COLO829 (cell line): ENCODE measurements around the gene PTGS2.

Source experiments
- DNase-seq: peaks from one replicate; pipeline ENCODE4 v3.0.0; 2012; ENCODE audit warnings: low spot score

Gene PTGS2

DNA sequence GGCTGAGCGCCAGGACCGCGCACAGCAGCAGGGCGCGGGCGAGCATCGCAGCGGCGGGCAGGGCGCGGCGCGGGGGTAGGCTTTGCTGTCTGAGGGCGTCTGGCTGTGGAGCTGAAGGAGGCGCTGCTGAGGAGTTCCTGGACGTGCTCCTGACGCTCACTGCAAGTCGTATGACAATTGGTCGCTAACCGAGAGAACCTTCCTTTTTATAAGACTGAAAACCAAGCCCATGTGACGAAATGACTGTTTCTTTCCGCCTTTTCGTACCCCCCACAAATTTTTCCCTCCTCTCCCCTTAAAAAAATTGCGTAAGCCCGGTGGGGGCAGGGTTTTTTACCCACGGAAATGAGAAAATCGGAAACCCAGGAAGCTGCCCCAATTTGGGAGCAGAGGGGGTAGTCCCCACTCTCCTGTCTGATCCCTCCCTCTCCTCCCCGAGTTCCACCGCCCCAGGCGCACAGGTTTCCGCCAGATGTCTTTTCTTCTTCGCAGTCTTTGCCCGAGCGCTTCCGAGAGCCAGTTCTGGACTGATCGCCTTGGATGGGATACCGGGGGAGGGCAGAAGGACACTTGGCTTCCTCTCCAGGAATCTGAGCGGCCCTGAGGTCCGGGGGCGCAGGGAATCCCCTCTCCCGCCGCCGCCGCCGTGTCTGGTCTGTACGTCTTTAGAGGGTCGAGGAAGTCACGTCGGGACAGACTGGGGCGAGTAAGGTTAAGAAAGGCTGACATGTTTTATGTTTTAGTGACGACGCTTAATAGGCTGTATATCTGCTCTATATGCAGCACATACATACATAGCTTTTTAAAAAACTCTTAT lies at the start of gene PTGS2:
TSS of gene PTGS2 (minus strand) at position 179 of the 817 bp plus-strand sequence. CDS start at position 46, 133 bp downstream.
- DNase-seq, result peak; percentile 77

DNA sequence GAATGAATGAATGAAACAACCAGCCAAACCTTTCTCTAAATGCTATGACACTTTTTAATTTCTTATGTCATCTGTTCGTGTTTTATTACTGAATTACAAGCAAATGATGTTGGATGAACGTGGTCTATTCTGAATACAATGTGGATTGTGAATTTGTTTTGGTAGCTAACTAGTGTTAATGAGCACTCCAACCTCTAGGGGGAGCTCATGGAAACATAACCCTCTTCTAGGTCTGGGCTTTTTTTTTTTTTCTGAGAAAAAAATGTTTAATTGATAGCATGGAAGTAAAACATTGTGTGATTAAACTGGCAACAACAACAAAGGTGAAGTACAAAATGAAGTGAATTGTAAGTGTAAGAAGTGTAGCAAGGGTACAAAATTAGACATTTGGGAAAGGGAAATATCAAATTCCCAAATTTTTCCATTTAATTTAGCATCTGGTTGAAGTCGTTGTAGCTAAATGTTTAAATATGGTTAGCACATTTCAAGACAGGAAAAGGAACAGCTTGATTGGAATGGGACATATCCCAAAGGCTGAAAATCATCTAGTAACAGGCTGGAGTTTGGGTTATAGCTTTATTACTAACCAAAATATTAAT lies 42.6 kb upstream of the PTGS2 start:
- peak; percentile 85 for DNase-seq

DNA sequence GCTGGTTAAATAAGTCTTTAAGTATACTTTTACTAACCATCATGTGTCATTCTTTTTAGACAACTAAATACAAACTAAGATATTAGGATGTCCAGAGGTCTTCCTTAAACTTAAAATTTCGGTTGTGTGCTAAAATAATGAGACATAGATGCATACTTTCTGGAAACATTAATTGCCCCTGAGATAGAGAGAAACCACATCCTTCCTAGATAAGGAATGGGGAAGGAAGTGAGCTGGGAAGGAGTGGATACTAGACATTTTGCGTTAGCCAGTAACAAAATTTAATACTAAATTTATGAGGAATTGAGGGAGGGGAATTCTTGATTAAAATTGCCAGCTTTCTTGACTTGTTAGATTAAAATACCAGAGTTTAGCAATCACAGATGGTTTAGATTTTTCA lies 37.1 kb upstream of the PTGS2 start:
- DNase-seq, result no peak

DNA sequence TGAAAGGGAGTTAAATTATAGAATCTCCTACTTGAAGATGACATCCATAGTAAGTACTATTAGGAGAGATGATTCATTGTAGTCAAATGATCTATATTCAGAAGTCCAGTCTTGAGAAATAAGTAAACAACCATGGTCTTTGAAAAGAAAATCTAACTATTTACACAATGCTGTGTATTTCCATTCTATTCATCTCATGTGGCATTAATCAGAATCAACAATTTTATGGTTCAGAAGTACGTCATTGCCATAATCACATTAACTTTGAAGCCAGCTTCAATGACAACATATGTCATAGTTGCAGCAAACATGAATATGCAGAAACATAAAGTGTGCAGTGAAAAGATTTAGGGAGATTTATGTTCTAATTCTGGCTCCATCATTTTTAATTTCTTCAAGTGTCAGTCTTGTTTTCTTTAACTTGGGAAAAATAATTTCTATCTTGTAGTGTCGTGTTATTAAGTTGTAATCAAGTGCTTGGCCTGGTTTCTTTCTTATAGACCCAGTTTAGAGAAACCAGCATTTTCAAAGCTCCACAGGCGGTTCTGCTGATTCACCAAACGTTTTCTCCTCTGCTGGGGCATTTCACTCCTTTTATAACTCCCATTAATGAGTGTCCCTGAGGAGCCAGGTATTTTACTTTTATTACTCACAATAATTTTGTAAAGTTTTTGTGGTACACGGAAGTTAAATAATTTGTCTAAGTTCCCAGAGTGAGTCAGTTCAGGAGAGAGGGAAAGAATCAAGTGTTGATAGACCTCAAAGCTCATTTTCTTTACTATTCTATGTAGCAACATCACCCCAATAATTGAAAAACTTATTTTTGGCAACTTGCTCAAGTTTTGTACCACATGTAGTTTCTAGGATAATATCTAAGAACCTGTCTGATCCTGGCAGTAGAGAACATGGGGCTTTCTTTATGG lies 35.9 kb upstream of the PTGS2 start:
- no peak for DNase-seq

DNA sequence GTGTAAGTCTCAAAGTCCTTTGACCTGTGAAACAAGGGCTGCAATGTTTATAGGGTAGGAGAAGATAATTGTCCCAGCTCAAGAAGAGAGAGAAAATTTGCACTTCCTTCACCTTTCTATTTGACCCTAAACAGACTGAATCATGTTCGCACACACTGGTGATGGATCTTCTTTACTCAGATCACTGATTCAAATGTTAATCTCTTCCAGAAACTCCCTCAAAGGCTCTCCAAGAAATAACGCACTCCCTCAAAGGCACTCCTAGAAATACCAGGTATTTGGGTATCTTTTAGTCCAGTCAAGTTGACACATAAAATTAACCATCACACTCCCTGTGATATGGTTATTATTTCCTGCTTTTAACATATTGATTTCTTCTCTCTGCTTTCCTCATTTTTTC lies 30.5 kb upstream of the PTGS2 start:
- DNase-seq, result no peak

DNA sequence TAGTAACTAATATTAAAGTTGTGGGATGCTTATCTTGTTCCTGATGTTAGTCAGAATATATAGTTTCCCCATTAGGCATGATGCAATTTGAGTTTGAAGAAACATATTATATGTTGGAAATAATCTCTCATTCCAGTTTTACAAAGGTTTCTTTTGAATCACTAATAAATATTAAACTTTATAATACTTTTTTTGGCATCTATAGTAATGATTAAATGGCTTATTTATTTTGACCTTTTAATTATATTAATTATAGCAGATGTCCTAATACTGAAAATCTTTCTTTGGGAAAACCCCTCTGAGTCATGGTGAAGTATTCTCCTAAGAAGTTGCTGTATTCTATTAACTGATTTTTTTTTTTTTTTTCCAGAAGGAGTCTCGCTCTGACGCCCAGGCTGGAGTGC lies 28.5 kb upstream of the PTGS2 start:
- DNase-seq, result no peak

DNA sequence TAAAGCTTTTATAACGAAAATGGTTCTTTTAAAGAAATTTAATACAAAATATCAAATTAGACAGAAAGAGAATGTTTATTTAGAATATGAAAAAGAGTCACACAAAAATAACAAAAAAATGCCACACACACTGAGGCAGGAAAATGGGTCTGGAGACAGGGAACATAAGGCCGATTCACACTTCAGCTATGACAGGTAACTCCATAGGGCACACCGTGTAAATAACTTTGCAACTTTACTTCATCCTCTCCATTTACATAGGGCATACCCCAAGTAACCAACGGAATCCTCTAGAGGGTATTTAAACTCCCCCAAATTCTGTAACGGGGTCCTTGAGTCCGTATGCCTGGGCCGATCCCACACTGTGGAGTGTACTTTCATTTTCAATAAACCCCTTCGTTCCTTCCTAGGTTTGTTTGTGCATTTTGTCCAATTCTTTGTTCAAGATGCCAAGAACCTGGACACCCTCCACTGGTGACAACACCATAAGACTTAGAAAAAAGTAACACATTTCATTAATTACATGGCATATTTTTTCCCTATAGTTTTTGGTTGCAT lies 23.1 kb upstream of the PTGS2 start:
- no peak for DNase-seq

DNA sequence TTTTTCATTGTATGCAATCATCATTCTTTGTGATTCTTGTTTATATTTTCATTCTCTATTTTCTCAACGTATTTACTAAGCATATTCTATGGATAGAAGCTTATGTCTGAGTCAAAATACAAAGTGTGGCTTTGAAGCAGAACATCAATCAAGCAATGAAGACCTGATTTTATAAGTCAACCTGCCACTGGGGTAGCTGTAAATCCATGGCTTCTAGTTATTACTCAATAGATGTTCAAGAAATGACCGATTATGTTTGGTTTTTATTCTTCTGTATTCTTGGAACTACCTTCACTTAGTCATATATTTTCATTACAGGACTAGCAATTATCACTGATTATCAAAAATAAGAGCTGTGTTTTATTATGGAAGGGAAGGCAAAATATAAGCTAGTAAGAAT lies 20.5 kb upstream of the PTGS2 start:
- no peak for DNase-seq

DNA sequence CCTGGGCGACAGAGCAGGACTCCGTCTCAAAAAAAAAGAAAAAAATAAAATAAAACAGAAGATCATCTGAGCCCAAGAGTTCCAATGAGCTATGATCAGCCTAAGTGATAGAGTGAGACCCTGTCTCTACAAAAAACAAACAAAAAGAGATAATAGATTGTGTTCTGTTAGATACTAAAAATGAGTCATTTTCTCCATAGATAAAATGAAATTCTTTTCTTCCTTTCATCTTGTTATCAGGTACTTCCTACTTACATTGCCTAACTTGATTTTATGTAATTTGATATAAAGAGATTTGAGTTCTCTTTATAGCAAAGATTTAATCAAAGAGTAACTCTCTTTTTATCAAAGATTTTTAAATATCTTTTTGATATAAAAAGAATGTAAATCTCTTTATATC lies 19.3 kb upstream of the PTGS2 start:
- DNase-seq, result no peak

DNA sequence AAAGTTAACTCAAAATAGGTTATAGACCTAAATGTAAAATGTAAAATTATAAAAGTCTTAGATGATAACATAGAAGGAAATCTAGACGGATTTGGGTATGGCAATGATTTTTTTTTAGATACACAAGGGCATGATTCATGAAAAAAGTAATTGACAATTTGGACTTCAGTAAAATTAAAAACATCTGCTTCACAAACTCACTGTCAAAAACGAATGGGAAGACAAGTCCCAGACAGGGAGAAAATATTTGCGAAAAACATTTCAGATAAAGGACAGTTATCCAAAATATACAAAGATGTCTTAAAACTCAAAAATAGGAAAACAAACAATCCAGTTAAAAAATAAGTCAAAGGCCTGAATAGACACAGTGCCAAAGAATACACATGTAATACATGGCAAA lies 9.7 kb upstream of the PTGS2 start:
- DNase-seq, result no peak

DNA sequence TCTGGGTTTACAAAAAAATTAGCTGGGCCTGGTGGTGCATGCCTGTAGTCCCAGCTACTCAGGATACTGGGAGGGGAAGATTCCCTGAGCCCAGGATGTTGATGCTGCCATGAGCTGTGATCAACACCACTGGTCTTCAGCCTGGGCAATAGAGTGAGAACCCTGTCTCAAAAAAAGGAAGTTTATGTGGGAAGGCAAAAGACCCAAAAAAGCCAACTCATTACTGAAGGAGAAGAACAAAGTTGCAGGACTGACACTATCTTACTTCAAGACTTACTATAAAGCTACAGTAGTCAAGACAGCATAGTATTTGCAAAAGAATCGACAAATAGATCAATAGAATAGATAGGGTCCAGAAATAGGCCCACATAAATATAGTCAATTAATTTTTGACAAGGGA lies 9.2 kb upstream of the PTGS2 start:
- DNase-seq, result no peak

DNA sequence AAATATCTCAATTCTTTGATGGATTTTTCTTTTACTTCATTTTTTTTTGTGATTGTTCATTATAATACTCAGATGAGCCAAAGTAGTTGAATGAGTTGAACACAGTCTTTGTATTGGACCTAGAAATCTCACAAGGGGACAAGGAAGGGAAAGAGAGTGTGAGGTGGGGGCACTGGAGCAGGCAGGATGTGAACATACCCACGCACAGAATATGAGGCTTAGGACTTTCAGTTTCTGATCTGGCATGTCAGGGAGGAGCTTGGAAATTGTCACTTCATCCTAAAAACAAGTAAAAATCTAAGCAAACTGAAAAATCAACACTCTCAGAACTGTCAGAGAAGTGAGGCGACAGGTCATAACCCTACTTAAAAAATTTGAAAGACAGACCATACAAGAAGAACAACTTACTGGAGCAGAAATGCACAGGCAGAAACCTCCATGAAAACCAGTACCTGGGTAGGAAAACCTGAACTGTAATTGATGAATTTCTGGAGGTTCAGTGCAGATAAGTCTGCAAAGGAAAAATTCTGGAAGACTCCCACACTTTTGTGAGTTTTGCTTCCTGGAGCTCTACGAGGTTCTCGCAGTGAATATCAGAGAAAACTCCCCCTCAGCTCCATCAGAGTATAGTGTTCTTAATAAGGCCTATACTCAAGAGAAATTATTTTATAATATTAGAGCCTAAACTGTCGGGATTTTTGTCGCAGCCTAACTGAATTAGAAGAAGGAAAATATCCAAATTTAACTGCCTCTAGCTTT lies 3.6 kb upstream of the PTGS2 start:
- no peak for DNase-seq

DNA sequence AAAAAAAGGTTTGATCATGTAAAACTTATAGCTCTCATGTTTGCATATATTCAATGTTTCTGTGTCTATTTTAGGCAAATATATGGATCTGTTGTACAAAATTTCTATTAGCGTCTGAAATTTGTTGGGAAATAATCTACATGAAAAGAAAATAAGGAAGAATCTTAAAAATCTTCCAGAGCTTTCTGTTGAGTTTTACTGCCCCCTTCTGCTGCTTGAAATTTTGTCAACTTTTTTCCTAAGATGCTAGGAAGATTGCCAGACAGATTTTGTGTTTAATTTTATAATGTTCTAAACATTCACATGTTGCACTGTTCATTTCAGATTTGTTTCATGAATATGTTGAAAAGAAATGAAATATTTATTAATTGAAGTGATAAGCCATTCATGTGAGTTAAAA lies 2.5 kb upstream of the PTGS2 start:
- DNase-seq, result no peak

DNA sequence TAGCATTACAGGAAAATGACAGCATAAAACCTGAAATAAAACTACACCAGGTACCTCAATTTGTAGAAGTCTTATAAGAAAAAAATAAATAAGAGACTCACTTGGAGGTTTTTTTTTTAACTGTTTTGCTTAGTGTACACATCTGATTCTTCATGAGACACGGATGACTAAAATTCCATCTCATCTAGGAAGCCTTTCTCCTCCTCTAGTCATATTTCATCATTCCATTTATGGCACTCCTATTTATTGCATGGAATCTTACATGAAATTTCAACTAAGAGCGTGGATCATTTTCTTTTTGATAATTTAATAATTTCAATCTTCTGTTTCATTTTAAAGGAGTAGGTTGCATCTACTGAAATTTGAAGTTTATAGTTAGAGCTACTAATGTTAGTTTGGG lies 1.6 kb upstream of the PTGS2 start:
- DNase-seq, result no peak

DNA sequence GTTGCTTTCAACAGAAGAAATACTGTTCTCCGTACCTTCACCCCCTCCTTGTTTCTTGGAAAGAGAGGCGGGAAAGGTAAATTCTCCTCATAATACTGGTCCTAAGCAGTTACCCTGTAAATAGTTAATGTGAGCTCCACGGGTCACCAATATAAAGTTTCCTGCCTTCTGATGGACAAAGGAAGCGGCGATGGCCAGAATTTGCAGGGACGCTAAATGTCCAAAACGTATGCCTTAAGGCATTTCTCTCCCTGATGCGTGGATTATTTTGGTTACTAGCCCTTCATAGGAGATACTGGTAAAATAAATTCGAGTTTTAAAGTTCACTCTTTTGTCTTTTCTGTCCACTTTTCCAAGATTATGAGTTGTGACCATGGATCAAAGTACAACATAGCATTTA lies 898 bp upstream of the PTGS2 start:
- DNase-seq, result no peak

DNA sequence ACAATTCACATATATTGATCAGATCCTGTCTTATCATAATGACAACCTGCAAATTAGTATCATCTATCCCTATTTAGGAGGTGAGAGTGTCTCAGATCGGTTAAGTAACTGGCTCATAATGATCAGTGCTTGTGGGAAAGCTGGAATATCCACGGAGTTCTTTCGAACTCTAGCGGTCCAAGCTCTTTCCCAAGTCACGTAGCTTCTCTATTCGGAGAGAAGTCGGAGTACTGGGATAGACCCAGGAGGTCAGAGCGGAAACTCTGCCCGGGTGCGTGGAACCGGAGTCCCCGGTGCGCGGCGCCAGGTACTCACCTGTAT lies 339 bp downstream of the PTGS2 start:
- DNase-seq, result no peak

DNA sequence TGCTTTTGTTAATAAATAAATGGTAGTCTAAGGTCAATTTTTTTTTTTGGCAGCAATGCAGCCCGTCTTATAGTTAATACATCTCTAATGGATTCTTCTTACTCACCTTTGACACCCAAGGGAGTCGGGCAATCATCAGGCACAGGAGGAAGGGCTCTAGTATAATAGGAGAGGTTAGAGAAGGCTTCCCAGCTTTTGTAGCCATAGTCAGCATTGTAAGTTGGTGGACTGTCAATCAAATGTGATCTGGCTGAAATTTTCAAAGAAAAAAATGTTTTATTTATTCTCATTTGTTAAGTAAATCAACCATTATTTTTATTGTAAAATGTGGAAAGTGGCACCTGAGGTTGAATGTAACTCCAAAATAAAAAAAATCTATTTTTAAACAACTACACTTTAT lies 2.1 kb downstream of the PTGS2 start:
- DNase-seq, result no peak

DNA sequence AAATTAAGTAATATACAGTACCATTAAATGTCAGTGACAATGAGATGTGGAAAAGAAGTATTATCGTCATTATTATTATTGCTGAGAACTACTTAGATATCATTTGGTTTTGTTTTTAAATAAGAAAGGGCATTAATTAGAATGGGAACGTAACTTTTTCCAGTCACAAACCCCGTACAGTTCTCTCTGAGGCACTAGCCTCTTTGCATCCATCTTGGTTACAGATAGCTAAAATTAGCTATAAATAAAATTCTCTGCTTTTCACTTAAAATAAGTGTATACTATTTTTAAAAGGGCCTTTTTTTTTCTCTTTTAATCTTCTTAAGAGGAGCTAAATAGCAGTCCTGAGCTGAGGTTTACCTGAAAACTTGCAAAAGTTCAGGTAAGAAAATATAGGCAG lies 7.6 kb downstream of the PTGS2 start:
- no peak for DNase-seq

DNA sequence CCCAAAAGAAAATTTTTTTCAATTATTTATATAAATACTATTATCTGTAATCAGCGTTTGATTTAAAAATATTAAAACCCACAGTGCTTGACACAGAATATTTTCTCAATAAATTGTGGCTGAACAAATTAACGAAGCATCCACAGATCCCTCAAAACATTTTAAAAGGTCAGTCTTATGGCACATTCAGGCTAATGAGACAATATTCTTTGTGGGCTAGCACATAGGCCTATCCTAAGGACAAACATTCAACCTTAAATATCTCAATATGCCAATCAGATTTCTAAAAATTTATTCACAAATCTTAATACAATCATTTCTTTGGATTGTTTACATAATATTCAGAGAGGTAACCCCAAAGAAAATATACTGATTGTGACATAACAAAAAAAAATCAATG lies 8.1 kb downstream of the PTGS2 start:
- no peak for DNase-seq

DNA sequence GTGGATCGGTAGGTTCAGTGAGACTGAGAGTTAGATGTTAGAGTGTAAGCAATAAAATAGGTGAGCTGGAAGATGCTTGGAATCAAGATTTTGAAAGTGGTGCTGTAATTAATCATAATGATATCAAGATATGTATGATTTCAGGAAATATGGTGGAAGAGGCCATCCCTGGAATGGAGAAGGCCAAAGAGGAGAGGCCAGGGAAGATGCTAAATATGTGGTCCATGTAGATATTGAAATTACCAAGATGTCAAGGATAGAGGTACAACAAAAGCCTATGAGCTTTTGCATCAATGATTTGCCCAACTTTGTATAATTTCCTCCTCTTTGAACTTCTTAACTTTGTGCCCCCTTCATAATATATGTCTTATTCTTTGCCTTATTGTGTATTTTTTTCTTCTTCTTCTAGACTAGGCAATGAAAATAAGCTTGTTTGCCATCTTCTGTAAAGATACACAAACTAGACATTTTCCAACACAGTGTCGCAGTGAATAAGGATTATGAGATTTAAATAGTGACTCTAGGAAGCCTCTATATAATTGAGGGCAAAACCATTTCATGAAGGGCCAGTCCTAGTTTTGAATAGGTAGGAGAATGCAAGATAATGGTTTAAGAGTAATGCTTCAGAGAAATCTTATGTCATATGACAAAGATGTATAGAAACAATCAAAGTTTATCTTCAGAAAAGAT lies 8.9 kb downstream of the PTGS2 start:
- no peak for DNase-seq
